HG02610 (cell line): ENCODE measurements around the gene FARP1.

Source experiments
- ATAC-seq: cut with Tn5 transposase; IDR thresholded peaks from one replicate; pipeline ENCODE4 v1.9.1; 2021; ENCODE audit warnings: mild to moderate bottlenecking, moderate library complexity; ENCODE audit not compliant: unreplicated experiment

Gene FARP1, protein sequence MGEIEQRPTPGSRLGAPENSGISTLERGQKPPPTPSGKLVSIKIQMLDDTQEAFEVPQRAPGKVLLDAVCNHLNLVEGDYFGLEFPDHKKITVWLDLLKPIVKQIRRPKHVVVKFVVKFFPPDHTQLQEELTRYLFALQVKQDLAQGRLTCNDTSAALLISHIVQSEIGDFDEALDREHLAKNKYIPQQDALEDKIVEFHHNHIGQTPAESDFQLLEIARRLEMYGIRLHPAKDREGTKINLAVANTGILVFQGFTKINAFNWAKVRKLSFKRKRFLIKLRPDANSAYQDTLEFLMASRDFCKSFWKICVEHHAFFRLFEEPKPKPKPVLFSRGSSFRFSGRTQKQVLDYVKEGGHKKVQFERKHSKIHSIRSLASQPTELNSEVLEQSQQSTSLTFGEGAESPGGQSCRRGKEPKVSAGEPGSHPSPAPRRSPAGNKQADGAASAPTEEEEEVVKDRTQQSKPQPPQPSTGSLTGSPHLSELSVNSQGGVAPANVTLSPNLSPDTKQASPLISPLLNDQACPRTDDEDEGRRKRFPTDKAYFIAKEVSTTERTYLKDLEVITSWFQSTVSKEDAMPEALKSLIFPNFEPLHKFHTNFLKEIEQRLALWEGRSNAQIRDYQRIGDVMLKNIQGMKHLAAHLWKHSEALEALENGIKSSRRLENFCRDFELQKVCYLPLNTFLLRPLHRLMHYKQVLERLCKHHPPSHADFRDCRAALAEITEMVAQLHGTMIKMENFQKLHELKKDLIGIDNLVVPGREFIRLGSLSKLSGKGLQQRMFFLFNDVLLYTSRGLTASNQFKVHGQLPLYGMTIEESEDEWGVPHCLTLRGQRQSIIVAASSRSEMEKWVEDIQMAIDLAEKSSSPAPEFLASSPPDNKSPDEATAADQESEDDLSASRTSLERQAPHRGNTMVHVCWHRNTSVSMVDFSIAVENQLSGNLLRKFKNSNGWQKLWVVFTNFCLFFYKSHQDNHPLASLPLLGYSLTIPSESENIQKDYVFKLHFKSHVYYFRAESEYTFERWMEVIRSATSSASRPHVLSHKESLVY

DNA sequence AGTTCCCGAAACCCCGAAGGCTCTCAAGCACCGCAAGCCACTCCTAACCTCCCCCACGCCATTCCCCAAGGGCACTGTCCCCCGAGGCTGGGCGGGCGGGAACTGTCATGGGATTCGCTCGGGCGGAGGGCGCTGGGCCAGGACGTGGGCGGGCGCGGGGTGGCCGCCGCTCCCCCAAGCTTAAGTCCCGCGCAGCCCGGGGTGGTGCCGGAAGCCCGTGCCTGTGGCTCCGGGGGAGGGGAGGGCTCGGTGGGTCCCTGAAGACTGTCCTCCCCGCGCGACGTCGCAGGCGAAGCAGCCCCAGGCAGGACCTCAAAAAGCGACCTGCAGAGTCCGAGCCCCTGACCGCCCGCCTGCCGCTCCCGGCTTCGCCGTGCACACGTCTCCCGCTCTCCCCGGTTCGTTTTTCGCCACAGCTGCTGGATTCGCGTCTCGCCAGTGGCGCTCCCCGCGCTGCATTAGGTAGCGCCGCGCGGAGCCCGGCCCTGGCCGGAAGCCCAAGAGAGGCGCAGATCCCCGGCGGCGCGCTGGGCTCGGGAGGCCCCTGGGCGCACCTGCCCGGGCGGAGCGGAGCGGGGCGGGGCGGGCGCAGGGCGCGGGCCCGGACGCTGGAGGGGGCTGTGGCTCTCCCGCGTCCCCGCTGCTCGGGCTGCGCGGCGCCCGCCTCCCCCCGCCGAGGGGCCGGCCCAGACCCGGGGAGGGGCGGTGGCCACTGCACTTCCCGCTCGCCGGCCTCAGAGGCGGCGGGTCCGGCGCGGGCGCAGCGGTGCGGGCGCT, at the start of gene FARP1:
Gene FARP1 (plus strand): TSS at position 715 of the 777 bp plus-strand sequence. CDS start 70,149 bp downstream, outside the sequence.
- peak; percentile 82 for ATAC-seq

DNA sequence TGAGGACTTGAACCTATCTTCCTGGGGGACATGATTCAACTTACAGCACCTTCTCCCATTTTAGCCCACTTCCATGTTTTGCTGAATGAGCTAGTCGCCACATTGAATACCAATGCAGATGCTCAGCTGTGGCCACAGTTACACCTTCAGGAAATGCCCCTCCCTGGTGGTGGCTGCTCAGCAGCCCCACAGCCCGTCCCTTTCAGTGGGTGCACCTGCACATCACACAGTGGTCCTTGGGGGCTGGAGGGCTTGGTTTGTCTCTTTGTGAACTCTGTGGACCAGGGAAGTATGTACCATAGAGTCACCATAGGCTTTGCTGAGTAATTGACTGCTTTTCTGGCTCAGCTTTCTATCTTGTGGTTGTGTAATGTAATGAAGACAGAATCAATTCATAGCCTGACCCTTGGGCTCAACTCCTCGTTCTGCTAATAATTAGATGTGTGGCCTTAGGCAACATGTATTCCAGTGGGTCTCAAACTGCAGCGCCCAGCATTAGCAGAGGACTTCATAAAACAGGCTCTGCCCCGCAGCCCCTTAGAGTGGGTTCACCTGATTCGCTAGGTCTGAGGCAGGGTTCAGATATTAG, 48.1 kb upstream of the FARP1 start:
- ATAC-seq: no peak

DNA sequence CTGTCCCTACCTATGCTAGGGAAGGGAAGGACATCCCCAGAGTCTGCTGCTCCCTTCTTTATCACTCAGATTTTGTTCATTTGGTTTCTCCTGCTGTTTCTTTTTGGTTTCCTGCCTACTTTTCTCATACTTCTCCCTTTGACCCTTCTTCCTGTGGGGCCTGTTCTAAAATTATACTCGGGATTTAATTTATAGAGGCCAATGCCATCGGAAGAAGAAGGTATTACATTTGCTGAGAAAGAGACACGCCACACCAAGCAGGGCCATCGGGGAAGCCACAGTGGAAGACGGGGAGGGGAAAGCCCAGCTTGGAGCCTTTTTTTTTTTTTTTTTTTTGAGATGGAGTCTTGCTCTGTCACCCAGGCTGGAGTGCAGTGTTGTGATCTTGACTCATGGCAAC, 46.8 kb upstream of the FARP1 start:
- ATAC-seq: no peak

DNA sequence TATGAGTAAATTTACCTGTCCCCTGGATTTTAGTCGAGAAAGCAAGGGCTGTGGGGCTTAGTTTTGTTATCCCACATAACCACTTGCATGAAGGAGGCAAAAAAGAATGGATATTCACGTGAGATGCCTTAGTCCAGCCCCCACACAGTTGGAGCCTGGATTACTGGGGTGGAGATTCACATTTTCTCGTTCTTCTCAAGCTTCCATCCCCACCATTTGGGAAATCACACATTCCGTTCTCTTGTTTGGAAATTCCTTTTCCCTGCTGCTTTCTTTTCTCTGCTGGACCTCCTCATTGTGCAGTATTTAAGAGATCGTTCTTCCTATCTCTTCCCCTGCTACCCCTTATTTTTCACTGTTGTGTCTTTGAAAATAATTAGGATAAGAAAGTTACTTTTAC, 45.1 kb upstream of the FARP1 start:
- ATAC-seq: no peak

DNA sequence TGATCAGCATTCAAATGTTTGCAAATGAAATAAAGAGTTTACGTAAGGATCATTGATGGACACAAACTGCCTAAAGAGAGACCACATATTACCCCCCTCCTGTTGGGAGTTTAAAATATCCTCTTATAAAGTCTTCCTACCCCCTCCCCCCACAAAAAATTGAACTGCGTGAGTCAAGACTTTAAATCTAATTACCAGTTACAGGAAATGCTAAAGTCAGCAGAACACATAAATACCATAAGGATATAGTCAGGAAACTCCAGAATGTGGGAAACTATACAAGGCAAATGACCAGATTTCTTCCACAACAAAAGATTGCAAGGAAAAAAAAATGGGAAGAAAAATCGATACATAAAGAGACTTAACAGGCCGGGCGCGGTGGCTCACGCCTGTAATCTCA, 44.4 kb upstream of the FARP1 start:
- ATAC-seq: no peak

DNA sequence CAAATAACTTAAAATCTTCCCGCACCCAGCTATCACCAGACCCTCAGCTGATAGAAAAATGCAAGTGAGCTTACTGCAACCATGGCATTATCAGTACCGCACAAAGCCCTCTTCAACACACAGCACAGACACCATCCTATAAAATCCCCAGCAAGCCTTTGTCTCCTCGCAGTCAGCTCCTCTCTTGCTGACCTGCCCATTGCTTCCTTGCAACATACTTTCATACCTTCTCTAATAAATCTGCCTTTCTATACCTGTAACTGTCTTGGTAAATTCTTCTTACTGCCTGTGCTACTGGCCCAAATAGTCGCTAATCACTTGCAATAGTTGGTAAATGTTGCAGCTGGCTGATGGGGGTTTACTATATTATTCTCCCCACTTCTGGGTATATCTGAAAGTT, 43.3 kb upstream of the FARP1 start:
- ATAC-seq: no peak

DNA sequence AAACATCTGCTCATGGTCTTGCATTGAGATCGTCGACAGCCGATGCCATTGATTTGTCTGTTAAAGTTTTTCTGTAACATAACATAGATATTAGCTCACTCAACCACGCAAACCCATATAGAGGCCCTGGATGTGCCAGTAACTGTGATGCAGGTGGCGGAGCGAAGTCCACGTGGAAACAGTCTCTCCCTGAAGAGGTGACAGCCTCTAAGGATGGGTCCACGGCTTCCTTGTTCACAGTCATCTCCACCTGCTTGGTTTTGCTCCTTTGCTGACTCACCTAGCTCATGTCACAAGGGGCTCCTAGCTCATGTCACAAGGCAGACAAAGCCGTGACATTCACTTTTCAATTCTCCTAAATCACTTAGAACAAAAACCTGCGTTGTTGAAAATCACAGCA, 42.4 kb upstream of the FARP1 start:
- no peak for ATAC-seq

DNA sequence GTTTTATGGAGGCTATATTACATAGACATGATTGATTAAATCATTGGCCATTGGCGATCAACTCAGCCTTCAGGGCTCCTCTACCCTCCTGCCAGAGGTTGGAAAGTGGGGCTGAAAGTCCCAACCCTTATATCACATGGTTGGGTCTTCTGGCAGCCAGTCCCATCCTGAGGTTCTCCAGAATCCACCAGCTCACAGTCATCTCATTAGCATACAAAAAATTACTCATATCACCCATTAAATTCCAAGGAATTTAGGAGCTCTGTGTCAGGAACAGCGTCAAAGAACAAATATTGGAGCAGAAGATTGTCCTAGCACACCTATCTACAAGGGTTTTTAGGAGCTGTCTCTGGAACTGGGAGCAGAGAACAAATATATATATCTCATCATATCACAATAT, 39.4 kb upstream of the FARP1 start:
- ATAC-seq: no peak

DNA sequence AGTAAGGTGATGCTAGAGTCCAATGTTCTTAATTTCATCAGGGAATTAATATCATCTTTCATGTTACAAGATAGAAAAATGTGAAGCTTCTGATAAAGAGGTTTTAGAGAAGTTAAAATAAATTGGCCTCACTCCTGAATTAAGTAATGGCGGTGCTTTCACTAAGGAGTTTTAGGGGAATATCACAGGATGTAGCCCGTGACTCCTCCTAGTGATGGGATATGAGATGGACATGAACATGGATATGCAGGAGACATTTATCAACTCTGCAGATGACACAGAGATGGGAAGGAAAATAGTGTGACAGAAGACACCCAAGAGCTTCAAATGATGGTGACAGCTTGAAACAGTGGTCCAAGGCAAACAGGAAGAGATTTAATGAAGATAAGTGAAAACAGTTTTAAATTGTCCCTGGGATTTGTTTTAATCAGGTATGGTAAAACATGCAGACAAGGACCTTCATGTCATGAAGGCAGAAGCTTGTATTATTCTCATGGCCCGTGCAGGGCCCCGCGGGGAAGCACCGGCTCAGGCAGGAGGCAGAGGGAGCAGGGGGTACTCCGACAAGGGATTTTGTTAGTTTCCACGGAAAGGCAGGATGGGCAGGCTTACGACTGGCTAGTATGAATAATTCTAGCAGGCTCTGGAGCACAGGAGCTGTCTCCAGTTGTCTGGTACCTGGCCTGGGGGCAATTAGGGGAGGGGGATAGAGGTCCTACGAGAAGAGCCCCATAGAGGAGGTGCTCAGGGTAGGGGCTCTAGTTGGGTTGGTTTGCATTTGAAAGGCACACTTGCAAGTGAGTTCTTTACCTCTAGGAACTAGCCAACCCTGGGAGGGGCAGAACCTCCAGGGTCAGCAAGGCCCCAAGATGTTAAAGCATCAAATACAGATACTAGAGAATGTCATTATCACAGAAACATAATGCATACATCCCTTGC, 38.7 kb upstream of the FARP1 start:
- ATAC-seq: no peak

DNA sequence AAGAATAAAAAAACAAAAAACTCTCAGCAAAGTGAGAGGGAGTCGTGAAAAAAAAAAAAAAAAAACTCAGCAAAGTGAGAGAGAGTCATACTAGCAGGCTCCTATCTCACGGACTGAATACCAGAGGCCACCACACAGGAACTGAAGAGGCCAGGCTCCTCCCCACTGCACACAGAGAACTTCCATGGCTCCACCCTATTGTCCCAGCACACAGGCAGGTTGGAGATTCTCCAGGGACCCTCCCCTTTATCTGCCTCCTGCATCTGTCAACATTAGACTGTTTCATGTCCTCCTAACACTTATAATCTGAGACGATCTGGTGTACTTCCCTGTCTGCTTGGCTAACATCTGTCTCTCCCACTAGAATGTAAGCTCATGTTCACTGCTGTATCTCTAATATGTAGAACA, 37.0 kb upstream of the FARP1 start:
- ATAC-seq: no peak

DNA sequence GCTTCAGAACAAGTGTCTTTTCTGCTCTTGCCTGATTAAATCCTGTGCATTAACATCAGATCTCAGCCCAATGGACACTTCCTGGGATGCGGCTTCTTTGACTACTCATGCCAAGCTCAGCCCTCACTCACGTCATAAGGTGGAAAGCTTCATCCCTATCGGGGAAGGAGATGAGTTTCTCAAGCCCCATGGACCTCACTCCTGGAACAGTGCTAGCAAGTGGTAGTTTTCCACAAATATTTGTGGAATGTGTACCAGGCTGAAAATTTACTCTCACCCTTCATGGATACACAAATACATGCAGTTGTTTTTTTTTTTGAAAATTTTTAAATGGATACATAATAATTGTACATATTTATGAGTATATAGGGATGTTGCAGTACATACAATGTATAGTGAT, 34.6 kb upstream of the FARP1 start:
- no peak for ATAC-seq

DNA sequence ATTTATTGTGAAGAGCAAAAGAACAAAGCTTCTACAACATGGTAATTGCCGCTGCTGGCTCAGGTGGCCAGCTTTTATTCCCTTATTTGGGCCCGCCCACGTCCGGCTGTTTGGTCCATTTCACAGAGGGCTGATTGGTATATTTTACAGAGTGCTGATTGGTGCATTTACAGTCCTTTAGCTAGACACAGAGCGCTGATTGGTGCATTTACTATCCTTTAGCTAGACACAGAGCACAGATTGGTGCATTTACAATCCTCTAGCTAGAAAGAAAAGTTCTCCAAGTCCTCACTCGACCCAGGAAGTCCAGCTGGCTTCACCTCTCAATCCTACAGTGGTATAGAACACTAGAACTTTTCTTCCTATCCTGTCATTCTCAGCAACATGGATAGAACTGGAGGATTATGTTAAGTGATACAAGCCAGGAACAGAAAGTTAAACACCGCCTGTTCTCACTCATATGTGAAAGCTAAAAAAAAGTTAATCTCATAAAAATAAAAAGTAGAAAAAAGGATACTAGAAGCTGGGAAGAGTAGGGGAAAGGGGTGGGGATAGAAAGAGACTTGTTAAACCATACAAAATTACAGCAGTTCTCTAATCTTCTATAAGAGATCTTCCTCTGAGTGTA, 33.6 kb upstream of the FARP1 start:
- no peak for ATAC-seq

DNA sequence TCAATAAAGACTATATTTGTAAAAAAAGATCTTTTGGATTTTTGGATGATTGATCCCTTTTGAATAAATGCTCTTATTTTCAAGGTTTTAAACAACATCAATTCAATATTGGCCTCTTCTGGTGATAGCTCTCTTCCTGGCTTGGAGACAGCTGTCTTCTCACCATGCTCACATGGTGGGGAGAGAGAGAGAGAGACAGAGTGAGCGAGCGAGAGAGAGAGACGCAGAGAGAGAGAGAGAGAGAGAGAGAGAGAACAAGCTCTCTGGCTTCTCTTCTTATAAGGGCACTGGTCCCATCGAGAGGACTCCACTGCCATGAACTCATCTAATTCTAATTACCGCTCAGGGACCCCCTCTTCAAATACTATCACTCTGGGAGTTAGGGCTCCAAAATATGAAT, 32.1 kb upstream of the FARP1 start:
- ATAC-seq: no peak

DNA sequence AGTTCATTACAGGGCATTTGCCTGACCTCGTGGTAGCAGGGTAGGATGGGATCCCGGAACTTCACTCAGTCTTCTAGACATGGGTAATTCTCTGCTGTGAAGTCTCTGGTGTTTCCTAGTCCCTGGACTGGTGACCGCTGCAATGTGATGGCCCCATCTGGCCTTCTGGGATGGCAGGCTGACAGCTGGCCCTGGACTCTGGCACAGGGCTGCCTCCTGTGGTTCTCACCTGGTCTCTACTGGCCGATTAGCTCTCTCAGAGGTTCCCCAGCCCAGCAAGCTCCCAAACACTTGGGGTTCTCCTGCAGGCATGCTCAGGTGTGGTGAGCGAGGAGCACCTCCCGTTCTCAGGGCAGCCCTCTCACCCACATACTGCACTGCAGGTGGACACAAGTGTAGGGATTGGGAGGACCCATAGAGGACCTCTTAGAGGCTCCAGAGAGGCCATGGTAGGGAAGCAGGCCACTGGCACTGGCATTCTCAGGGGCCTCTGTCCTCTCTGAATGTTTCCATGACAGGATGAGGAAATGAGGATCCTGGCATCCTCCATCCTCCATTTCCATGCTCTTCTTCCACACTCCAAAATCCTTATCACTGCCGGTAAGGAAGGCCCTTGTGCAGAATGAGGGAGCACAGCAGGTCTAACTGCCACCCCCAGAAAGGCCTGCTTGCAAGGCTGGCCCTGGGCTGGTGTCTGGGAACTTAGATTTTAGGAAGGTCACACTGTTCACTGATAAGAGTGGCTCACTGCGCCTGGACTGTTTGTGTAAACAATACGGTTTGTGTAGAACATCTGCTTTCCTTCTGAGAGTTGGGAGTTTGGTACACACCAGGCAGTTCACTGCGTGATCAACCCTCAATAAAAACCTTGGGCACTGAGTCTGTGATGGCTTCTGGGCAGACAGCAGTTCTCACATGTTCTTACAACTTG, 31.5 kb upstream of the FARP1 start:
- no peak for ATAC-seq

DNA sequence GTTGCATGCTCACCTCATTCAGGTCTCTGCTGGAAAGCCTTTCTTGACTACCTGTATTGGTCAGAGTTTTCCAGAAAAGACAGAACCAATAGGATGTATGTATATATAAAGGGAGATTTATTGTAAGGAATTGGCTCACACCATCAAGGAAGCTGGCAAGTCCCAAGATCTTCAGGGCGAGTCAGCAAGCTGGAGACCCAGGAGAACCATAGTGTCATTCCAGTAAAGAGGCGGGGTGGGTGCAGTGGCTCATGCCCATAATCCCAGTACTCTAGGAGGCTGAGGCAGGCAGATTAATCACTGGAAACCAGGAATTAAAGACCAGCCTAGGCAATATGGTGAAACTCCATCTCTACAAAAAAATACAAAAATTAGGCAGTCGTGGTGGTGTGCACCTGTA, 30.4 kb upstream of the FARP1 start:
- no peak for ATAC-seq

DNA sequence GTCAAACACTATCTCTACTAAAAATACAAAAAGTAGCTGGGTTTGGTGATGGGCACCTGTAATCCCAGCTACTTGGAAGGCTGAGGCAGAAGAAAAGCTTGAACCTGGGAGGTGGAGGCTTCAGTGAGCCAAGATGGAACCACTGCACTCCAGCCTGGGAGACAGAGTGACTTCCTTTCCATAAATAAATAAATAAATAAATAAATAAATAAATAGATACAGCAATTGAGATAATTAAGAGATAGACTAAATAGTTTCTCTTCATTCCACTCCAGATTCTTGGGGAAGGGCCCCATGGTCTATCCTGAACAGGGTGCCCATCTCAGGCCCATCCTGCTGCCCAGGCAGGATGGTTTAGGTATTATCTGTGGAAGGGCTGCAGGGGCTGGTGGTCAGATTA, 24.0 kb upstream of the FARP1 start:
- no peak for ATAC-seq

DNA sequence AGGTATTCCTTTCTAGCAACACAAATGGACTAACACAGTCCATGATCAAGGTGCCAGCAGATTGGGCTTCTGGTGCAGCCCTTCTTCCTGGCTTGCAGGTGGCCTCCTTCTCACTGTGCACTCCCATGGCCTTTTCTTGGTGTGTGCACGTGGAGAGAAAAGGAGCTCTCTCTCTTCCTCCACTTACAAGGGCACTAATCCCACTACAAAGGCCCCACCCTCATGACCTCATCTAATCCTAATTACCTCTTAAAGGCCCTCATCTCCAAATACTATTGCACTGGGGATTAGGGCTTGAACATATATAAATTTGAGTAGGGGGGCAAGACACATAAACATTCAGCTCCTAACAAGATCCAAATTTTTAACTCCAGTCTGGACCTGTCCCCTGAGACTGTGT, 19.7 kb upstream of the FARP1 start:
- no peak for ATAC-seq
